HS-27A (cell line): Measurements from ENCODE around the gene ITPKB.
"Not testable (repeated sequence)": the region's sequence is repeated elsewhere in the genome, so short reads cannot be mapped to it uniquely, and the experiment has no call there.

ENCODE experiments used
- DNase-seq: peaks from one replicate; pipeline ENCODE4 v3.0.0-alpha.2; 2012; ENCODE audit warnings: low read depth, missing footprints

The ITPKB gene

GRCh38 chr1:226738995-226739695 is at the start of gene ITPKB:
TSS of gene ITPKB (minus strand) at chr1:226739282. CDS start at chr1:226737458, 1,824 bp downstream.
- no peak for DNase-seq

DNA sequence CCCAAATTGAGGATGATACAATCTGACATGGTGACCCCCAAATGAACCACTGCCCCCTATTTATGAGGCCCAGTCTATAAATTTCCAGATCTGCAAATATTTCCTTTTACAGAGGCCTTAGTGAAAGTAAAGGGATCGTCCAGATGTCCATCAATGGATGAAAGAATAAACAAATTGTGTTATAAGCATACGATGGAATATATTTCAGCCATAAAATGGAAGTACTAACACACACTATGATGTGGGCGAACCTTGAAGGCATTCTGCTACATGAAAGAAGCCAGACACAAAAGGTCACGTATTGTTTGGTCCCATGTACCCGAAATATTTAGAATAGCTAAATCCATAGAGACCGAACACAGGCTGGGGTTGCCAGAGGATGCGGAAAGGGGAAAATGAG is 48.6 kb upstream of the ITPKB start:
- no peak for DNase-seq

- DNase-seq = no peak
These were observed 48.0 kb upstream of the ITPKB start for GRCh38 chr1:226787071-226787470.

DNA sequence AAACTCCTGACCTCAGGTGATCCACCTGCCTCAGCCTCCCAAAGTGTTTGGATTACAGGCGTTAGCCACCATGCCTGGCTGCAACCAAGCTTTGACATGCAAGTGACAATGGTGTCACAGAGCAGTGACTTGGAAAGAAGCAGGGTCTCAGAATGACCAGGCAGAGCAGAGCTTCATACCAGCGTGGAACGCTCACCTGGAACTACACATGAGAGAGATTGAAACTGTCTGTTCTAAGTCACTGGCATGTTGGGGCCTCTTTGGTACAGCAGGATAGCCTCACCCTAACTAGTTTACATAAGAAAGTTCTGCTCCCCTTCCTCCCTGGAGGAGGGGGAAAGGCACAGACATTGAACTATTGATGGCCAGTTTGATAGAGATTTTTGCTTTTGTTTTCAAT is 47.5 kb upstream of the ITPKB start:
- DNase-seq = no peak

DNA sequence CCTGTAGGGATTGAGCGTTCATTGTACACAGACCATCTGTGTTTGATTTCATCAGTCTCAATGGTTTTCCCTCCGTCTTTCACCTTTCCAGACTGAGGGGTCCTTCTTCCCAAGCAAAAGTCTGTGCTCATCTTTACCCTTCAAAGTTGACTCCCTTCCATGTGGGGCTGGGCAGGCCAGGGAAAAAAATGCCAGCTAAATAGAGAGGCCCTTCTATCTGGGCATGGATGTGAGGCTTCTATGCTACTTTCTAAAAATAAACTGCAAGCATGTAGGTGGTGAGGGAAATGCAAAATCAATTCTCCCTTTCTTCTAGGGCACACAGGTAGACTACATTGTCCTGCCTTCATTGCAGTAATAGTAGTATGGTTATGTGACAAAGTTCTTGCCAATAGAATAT is 46.7 kb upstream of the ITPKB start:
- no peak for DNase-seq

DNA sequence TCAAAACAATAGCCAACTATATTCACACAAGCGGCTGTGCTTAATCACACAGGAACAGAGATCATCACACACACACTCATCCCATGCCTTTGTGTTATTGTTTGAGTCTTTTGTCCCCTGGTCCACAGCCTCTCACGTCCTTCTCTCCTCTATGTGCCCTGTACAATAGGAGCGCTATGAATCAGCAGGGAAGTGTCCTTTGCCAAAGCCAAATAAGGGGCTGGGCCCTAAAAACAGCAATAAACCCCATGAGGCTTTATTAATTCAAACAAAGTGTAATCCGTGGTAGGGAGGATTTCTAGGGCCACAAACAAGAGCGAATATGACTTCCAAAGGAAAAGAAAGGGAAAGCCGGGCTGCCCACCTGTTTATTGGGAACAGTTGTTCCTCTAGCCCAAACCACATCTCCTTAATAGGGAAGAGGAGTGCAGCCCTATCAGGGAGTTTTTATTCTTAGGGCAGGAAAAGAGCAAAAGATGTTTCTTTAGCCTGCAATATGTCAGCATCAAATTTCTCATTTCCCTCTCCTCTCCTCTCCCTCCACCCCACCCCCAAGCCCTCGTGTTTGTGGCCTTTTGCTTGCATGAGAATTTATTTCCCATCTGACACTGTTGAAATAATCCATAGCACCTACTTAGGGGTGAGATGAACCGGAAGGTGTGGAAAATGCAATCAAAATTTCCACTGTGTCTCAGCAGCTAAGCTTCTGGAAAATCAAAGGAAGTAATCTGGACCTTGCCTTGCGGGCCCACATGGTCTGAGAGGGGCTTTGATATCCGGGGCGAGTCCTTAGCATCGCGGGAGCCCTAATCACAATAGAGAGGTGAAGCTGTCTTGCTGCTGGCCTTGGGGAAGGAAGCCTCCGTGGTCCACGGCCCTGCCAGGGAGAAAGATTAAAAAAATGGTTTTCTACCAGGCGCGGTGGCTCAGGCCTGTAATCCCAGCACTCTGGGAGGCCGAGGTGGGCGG is 45.3 kb upstream of the ITPKB start:
- DNase-seq = no peak

DNA sequence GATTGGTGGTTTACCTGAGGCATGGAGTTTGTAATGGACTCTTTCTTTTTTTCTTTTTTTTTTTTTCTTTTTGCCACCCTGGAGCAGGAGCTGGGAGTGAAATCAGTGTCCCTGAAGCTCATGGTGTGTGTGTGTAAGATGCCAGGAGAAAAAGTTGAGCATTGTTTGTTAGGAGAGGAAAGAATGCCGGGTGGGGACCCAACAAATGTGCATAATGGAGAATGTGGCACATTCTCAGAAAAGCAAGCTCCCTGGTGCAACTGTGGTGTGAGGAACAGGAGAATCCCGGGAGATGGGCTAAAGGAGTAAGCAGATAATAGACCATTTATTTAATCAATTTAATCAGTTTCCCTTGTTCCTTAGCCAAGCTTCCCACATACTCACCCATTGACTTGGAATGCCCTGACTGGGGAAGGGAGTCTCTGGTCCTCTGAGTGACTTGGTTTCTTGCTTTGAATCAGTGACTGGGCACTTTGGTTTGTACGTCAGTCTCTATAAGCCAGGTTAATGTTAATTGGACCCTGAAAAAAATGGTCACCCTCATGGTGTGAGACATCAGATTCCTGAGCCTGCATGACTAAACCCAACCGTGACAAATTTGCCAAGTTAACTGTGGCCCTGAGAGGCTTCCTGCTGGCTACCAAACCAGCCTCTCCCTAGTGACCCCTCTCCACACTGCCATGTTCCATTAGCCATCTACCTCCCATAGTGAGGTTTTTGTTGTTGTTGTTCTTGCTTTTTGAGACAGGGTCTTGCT is 43.9 kb upstream of the ITPKB start:
- DNase-seq = no peak

- DNase-seq = no peak
These were observed 43.0 kb upstream of the ITPKB start for GRCh38 chr1:226781937-226782609.

- no peak for DNase-seq
These were observed 40.5 kb upstream of the ITPKB start for GRCh38 chr1:226779561-226779960.

GRCh38 chr1:226778657-226779058 is 39.6 kb upstream of the ITPKB start:
- no peak for DNase-seq

GRCh38 chr1:226776975-226777374 is 37.9 kb upstream of the ITPKB start:
- no peak for DNase-seq

- DNase-seq = no peak
These were observed 37.0 kb upstream of the ITPKB start for GRCh38 chr1:226776066-226776465.

GRCh38 chr1:226772446-226773139 is 33.5 kb upstream of the ITPKB start:
- no peak for DNase-seq

- DNase-seq = not testable (repeated sequence)
These were observed 28.1 kb upstream of the ITPKB start for GRCh38 chr1:226767170-226767569.

- no peak for DNase-seq
These were observed 27.5 kb upstream of the ITPKB start for GRCh38 chr1:226766565-226766964.

DNA sequence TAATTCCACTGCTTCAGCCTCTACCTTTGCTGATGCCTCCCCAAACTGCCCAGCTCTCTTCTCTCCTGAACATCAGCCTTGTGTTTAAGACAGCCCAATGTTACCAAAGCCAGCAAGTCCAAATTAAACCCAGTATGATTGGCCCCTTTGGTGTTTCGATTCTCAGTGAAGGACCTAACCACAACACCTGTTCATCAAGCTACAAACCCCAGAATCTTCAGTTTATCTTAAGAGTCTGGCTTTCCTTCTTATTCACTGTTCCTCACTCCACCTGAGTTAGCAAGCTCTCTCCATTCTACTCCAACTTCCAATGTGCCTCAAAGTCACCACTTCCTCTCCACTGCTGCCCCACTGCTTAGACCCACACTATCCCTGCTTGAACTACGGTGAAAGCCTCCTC is 25.5 kb upstream of the ITPKB start:
- no peak for DNase-seq

GRCh38 chr1:226763905-226764264 is 24.8 kb upstream of the ITPKB start:
- DNase-seq = no peak

DNA sequence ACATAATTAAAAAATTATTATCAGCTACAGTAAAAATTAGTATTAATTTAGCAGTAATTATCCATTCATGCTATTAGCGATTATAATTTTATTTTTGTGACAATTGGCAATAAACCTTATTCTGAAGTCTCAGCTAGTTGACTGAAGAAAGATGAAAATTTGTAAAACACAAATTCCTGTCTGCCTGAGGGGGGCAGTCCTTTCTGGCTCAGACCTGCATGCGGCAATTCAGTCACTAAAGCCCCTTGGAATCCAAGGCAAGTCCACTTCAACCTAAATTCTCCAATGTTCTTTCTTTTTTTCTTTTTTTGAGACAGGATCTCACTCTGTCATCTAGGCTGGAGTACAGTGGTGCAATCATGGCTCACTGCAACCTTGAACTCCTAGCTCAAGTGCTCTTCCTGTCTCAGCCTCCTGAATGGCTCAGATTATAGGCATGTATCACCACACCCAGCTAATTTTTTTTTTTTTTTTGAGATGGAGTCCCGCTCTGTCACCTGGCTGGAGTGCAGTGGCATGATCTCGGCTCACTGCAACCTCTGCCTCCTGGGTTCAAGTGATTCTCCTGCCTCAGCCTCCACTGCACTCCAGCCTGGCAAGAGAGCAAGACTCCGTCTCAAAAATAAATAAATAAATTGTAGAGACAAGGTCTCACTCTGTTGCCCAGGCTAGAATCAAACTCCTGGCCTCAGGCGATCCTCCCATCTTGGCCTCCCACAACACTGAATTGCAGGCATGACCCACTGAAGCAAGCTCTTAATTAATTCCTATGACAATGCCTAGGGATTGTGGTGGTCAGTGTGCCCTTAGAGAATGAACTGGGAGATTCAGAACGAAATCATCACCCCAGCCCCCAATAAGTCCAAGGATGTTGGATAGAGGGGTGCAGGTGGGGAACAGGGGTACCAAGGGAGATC is 24.2 kb upstream of the ITPKB start:
- no peak for DNase-seq

DNA sequence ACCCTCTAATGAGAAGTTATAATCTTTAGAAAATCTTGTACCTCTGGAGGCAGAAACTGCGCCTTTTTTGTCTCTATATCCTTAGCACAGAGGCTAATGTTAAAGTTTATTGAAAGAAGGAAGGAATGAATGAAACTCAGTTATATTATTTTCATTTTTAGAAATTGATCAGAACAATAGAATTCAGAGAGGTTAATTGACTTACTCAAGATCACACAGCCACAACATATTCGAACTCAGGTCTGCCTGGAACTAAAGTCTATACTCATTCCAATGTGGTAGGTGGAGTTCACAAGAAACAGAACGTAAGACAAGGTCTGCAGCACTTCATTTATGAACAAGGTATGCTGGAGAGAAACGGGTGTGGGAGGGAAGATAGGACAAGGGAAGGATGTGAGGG is 23.0 kb upstream of the ITPKB start:
- DNase-seq = no peak

DNA sequence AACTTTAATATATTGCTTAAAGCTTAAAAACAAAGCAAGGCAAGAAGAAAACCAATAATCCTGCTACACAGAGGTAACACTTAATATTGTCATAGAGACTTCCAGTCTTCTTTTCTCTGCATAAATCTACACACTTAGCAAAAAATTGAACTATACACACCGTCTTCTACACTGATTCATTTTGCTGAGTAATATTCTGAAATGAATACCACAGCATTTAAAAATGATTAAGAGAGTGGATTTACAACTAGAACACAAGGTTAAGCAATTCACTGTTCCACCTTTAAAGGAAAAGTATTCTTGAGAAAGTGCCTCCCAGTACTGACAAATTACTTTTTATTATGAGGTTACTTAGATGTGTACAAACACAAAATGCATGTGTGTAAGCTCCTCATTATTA is 22.2 kb upstream of the ITPKB start:
- DNase-seq = no peak
